Heart left ventricle (tissue), 16 donors: Measurements from ENCODE around the gene PHC3. TPM values are rescaled to one million over a fixed set of nuclear protein-coding genes. Genes with fewer than 3 reads are reported as not detected.

Experiments used
- ATAC-seq, 4 donors: fragments of 200-7000 bp; cut with Tn5 transposase; one replicate each; pipeline ENCODE4 v1.9.1; 2020 to 2022; ENCODE audit warnings: moderate library complexity in 4 of 4, mild to moderate bottlenecking in 3 of 4, moderate number of reproducible peaks in 1 of 4
- DNase-seq, 5 donors: peaks; one replicate each; pipeline ENCODE4 v3.0.0-alpha.2; 2020
- H3K27ac ChIP-seq, 12 donors: fragments of 200-600 bp; sonication (generic) in 4 of 12; one replicate each; pipeline versions ENCODE4 v1.5.0 to v1.8.0; 2016 to 2022; ENCODE audit warnings: mild to moderate bottlenecking in 2 of 12
- H3K27me3 ChIP-seq, 9 donors: fragments of 200-600 bp; sonication (generic) in 2 of 9; one replicate each; pipeline versions ENCODE4 v1.5.1 to v1.8.0; 2016 to 2022; ENCODE audit warnings: mild to moderate bottlenecking in 3 of 9
- H3K36me3 ChIP-seq, 9 donors: fragments of 200-600 bp; sonication (generic) in 2 of 9; one replicate each; pipeline versions ENCODE4 v1.5.0 to v1.8.0; 2018 to 2022; ENCODE audit warnings: mild to moderate bottlenecking in 2 of 9
- H3K4me1 ChIP-seq, 12 donors: fragments of 200-600 bp; sonication (generic) in 4 of 12; one replicate each; pipeline versions ENCODE4 v1.5.0 to v1.8.0; 2016 to 2022; ENCODE audit warnings: mild to moderate bottlenecking in 3 of 12
- H3K4me3 ChIP-seq, 12 donors: fragments of 200-600 bp; sonication (generic) in 4 of 12; one replicate each; pipeline versions ENCODE4 v1.5.0 to v1.8.0; 2017 to 2022; ENCODE audit warnings: mild to moderate bottlenecking in 9 of 12, moderate library complexity in 4 of 12
- H3K9me3 ChIP-seq, 12 donors: fragments of 200-600 bp; sonication (generic) in 4 of 12; one replicate each; pipeline versions ENCODE4 v1.5.0 to v1.8.0; 2016 to 2022; ENCODE audit warnings: mild to moderate bottlenecking in 1 of 12
- CTCF ChIP-seq, 12 donors: fragments of 200-600 bp; sonication (generic) in 4 of 12; IDR thresholded peaks; one replicate each; pipeline versions ENCODE4 v1.5.0 to v1.8.0; 2018 to 2022; ENCODE audit warnings: antibody characterized with exemption in 12 of 12, mild to moderate bottlenecking in 5 of 12
- POLR2A ChIP-seq, 2 donors: fragments of 450-650 bp; IDR thresholded peaks; one replicate each; pipeline ENCODE4 v1.6.1; 2017; ENCODE audit warnings: antibody characterized with exemption in 2 of 2, mild to moderate bottlenecking in 2 of 2, moderate library complexity in 2 of 2
- WGBS, 4 donors: extraction: QIAGEN DNeasy Blood & Tissue Kit in 2 of 4; methylation state at CpG; one replicate each; pipeline versions ENCODE4 v1.1.5 to v1.1.7; 2013 to 2018; 5-methylcytosine and 5-hydroxymethylcytosine counted together
- intact Hi-C, 10 donors: fragments of 100-400 bp; cut with DNase I; formaldehyde crosslinking; loops; one replicate each; pipeline versions ENCODE4 v1.11.1 to v1.14.2; 2022
- polyA plus RNA-seq, 2 donors: library from polyadenylated mRNA; stranded (reverse); fragments of 200-250 nt; gene quantifications; one replicate each; pipeline ENCODE4 v1.2.3, GENCODE V29; 2013
- total RNA-seq, 9 donors: library from RNA; depleted of rRNA in 2 of 9; stranded (reverse); fragments of >200 nt in 2 of 9; fragmentation: NEBNext Ultra II Directional in 3 of 9; extraction: Animal tissue kit (Norgen Biotek cat#: 25700) in 3 of 9; gene quantifications; one replicate each; pipeline versions ENCODE4 v1.1.0 to v1.2.4, GENCODE V29; 2016 to 2023
- donor health status: ischemic (EF 13 %, LVEDD 7.1; RV severe dilation, severe dysfunction).
- donor health status: healthy with polysubstance abuse.
- donor health status: DM: no; HTN: yes; CAD: no.
- donor health status: DM: no; HTN: no; CAD: no.
- donor health status: ischemic (EF 25% LVEDD 6.9; RV normal size, moderate dysfunction).
- donor health status: ischemic (EF 25% LVEDD 5.7; RV mildly dilated, moderate dysfunction).
- donor health status: healthy.
- donor health status: DM: yes; HTN: yes; CAD: no.
- donor health status: ischemic (EF 35%, LVEDD 5.7; RV mildly dilated, moderate dysfunction).
- donor health status: nonischemic (EF 11% LVEDD 7.7; RV severe dilation, severe dysfunction).
- donor health status: DM: yes; HTN: yes; CAD: no.
- donor health status: PGD.
- donor health status: ischemic (EF 29% LVEDD 5.4; RV normal size, mild dysfunction).
- donor health status: nonischemic (EF 23%, LVEDD 6.1; RV moderate dilation, normal function).

The PHC3 gene
- total and polyA plus RNA-seq, 11 donors = 5.7 to 83.8 (median 42.4) TPM

DNA sequence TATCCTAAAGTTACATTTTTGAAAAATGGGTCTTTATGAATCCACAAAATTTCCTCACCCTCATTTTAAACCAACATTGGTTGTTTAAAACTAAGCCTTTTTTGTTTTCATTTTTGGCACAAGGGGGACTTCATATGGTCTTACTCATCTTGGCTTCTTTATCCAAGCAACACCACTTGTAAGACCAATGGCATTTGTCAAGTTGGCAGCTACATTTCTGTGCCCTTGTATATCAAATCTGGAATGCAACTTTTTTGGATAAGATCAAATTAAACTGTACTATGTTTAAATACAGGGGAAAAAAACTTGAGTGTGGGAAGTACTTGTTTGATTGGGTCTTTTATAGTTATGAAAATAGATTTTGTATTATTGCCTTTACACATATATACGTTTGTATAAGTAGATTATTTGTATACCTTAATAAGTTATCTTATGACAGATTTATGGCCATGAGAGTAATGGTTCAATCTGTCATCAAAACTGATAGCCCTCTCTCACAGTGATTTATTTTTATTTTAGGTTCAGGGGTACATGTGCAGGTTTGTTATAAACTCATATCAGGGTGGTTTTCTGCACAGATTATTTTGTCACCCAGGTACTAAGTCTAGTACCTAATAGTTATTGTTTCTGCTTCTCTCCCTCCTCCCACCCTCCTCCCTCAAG lies 100.3 kb downstream of the PHC3 start:
- H3K9me3 ChIP-seq = no peaks in the 10 kb centered on the region
- peaks cover 0 to 49% (median 23%) of the 10 kb centered on the region in 9 donors for H3K36me3 ChIP-seq
- H3K4me3 ChIP-seq = no peak overlapping the region
- DNase-seq = no peak
- intact Hi-C loops = loop anchor here in 1 of 10 donors (10.0 kb wide), 1 partner anchor 216 kb away; the partner anchor contains the start of gene LRRC31
- WGBS, 4 donors = 54 to 73% (median 67%) methylated on average over 1 of the region's 1 CpG
- H3K27ac ChIP-seq = no peak overlapping the region
- H3K27me3 ChIP-seq = no peaks in the 10 kb centered on the region
- ATAC-seq = no peak
- TF ChIP-seq POLR2A (IDR thresholded peaks at IDR 0.05) = no peak
- TF ChIP-seq CTCF (IDR thresholded peaks at IDR 0.05) = no peak
- peaks cover 0 to 8% (median 0%) of the 10 kb centered on the region in 12 donors for H3K4me1 ChIP-seq

- TF ChIP-seq POLR2A (IDR thresholded peaks at IDR 0.05) (no peak), CTCF (IDR thresholded peaks at IDR 0.05) (no peak)
- Histone ChIP-seq H3K36me3 (peaks cover 0 to 43% (median 17%) of the 10 kb centered on the region in 9 donors), H3K27ac (no peak overlapping the region), H3K4me3 (no peak overlapping the region), H3K4me1 (peaks cover 0 to 8% (median 0%) of the 10 kb centered on the region in 12 donors), H3K27me3 (no peaks in the 10 kb centered on the region), H3K9me3 (no peaks in the 10 kb centered on the region)
- intact Hi-C loops = loop anchor here in 1 of 10 donors (10.0 kb wide), 1 partner anchor 216 kb away; the partner anchor contains the start of gene LRRC31
- 92 to 98% (median 93%) methylated on average over 4 of the region's 4 CpGs for WGBS, 4 donors
- ATAC-seq (no peak), DNase-seq (no peak)
Observed at GRCh38 chr3:170080605-170081004, 100.9 kb downstream of the PHC3 start.

- TF ChIP-seq POLR2A (IDR thresholded peaks at IDR 0.05) (no peak), CTCF (IDR thresholded peaks at IDR 0.05) (no peak)
- Histone ChIP-seq H3K4me1 (peaks cover 0 to 8% (median 0%) of the 10 kb centered on the region in 12 donors), H3K36me3 (peaks cover 0 to 33% (median 9%) of the 10 kb centered on the region in 9 donors), H3K27ac (no peak overlapping the region), H3K4me3 (no peak overlapping the region), H3K27me3 (no peaks in the 10 kb centered on the region), H3K9me3 (no peaks in the 10 kb centered on the region)
- no peak for DNase-seq
- no peak for ATAC-seq
- intact Hi-C loops = loop anchor here in 1 of 10 donors (10.0 kb wide), 1 partner anchor 215 kb away; the partner anchor contains the start of gene LRRC31
- 89 to 93% (median 91%) methylated on average over 2 of the region's 2 CpGs for WGBS, 4 donors
Observed at GRCh38 chr3:170079536-170080165, 101.9 kb downstream of the PHC3 start.

- Histone ChIP-seq H3K4me1 (peaks cover 0 to 7% (median 0%) of the 10 kb centered on the region in 12 donors), H3K4me3 (no peak overlapping the region), H3K36me3 (peaks cover 0 to 29% (median under 1%) of the 10 kb centered on the region in 9 donors), H3K9me3 (no peaks in the 10 kb centered on the region), H3K27me3 (no peaks in the 10 kb centered on the region), H3K27ac (no peak overlapping the region)
- intact Hi-C loops = no loop called here
- TF ChIP-seq POLR2A (IDR thresholded peaks at IDR 0.05) (no peak), CTCF (IDR thresholded peaks at IDR 0.05) (no peak)
- WGBS, 4 donors = 81 to 87% (median 84%) methylated on average over 13 of the region's 13 CpGs
- no peak for ATAC-seq
- no peak for DNase-seq
Observed at GRCh38 chr3:170078620-170079281, 102.8 kb downstream of the PHC3 start.
